Osteoblast (primary cell): ENCODE results near the gene TBCD. TPM values are rescaled to one million over a fixed set of nuclear protein-coding genes. Genes with fewer than 3 reads are reported as not detected.
A peak's percentile ranks its signal among the peaks of the same experiment; 100 is the strongest.

Source experiments
- DNase-seq: peaks from one replicate; pipeline ENCODE4 v3.0.0; 2011; ENCODE audit warnings: low spot score, mixed read lengths; ENCODE audit not compliant: insufficient read length; ENCODE audit errors: missing footprints
- H2AFZ ChIP-seq: 2 replicates; pipeline ENCODE4 v1.6.0; 2011; ENCODE audit warnings: mild to moderate bottlenecking, low read length
- H3K27ac ChIP-seq: 2 replicates; pipeline ENCODE4 v1.5.1; 2011; ENCODE audit warnings: mild to moderate bottlenecking, low read depth, low read length, moderate library complexity
- H3K27me3 ChIP-seq: 2 replicates; pipeline ENCODE4 v1.6.0; 2012; ENCODE audit warnings: mild to moderate bottlenecking, control low read depth, inconsistent platforms, low read length, moderate library complexity; ENCODE audit not compliant: insufficient read depth
- H3K36me3 ChIP-seq: 2 replicates; pipeline ENCODE4 v1.5.1; 2011; ENCODE audit warnings: mild to moderate bottlenecking, low read length, control low read depth, moderate library complexity; ENCODE audit not compliant: insufficient read depth
- H3K4me1 ChIP-seq: 2 replicates; pipeline ENCODE4 v1.5.1; 2011; ENCODE audit warnings: mild to moderate bottlenecking, low read length, control low read depth, moderate library complexity; ENCODE audit not compliant: insufficient read depth
- H3K4me2 ChIP-seq: 2 replicates; pipeline ENCODE4 v1.6.0; 2011; ENCODE audit warnings: mild to moderate bottlenecking, low read length; ENCODE audit not compliant: insufficient read depth
- H3K4me3 ChIP-seq: fragments of 200-600 bp; sonication (generic); 3 replicates; pipeline ENCODE4 v1.5.1; 2012; ENCODE audit warnings: mild to moderate bottlenecking, low read length, inconsistent platforms; ENCODE audit not compliant: insufficient read depth
- H3K79me2 ChIP-seq: 2 replicates; pipeline ENCODE4 v1.6.0; 2012; ENCODE audit warnings: mild to moderate bottlenecking, low read length, control low read depth, inconsistent platforms; ENCODE audit not compliant: insufficient read depth
- H3K9me3 ChIP-seq: 2 replicates; pipeline ENCODE4 v1.5.1; 2011; ENCODE audit warnings: low read depth, low read length, control low read depth
- H4K20me1 ChIP-seq: 2 replicates; pipeline ENCODE4 v1.6.0; 2012; ENCODE audit warnings: mild to moderate bottlenecking, low read length, control low read depth; ENCODE audit not compliant: insufficient read depth
- CTCF ChIP-seq: IDR thresholded peaks from 2 replicates; pipeline ENCODE4 v1.5.1; 2011; ENCODE audit warnings: mild to moderate bottlenecking, low read depth, low read length, moderate library complexity; ENCODE audit errors: extremely low read depth
- total RNA-seq: library from RNA; depleted of rRNA; stranded (reverse); fragments of >200 nt; gene quantifications from 2 replicates; pipeline ENCODE4 v1.2.3, GENCODE V29; 2012

Gene TBCD
- total RNA-seq, 1 donor, result 29.0 TPM

GRCh38 chr17:82716203-82717010, 35.5 kb upstream of the TBCD start, which contains the start of gene FN3KRP:
TSS of gene FN3KRP (plus strand) at chr17:82716706. CDS start at chr17:82716756, 50 bp downstream.
- H3K27ac ChIP-seq, result peak within 1 kb of the TSS; percentile 58

GRCh38 chr17:82718986-82719685, 32.7 kb upstream of the TBCD start:
- peak; percentile 76 for DNase-seq
- H3K4me2 ChIP-seq, result no peak overlapping the region

More at GRCh38 chr17:82716203-82717010, 35.5 kb upstream of the TBCD start, which contains the start of gene FN3KRP:
- H3K27me3 ChIP-seq, result no peaks in the 10 kb centered on the region
- peak within 1 kb of the TSS; percentile 95 for H2AFZ ChIP-seq
- TF ChIP-seq CTCF, result no peak
- peak within 1 kb of the TSS; percentile 88 for H3K4me3 ChIP-seq
- DNase-seq, result peak; percentile 100
- H3K36me3 ChIP-seq, result peaks cover 5% of the 10 kb centered on the region
- H3K4me1 ChIP-seq, result peaks cover 9% of the 10 kb centered on the region
- peaks cover 4% of the 10 kb centered on the region for H4K20me1 ChIP-seq
- peak within 1 kb of the TSS; percentile 97 for H3K4me2 ChIP-seq
- no peaks in the 10 kb centered on the region for H3K9me3 ChIP-seq
- H3K79me2 ChIP-seq, result peaks cover 16% of the 10 kb centered on the region

GRCh38 chr17:82720204-82720603, 31.7 kb upstream of the TBCD start:
- Histone ChIP-seq H3K36me3 (peaks cover 17% of the 10 kb centered on the region), H3K4me2 (no peak overlapping the region), H3K27ac (no peak overlapping the region), H3K4me1 (peaks cover 9% of the 10 kb centered on the region), H4K20me1 (peaks cover 4% of the 10 kb centered on the region), H3K79me2 (peaks cover 16% of the 10 kb centered on the region), H3K9me3 (no peaks in the 10 kb centered on the region), H3K27me3 (no peaks in the 10 kb centered on the region), H3K4me3 (no peak overlapping the region), H2AFZ (no peak overlapping the region)
- no peak for TF ChIP-seq CTCF
- peak; percentile 43 for DNase-seq

More at GRCh38 chr17:82718986-82719685, 32.7 kb upstream of the TBCD start:
- Histone ChIP-seq H3K27me3 (no peaks in the 10 kb centered on the region), H3K79me2 (peaks cover 16% of the 10 kb centered on the region), H3K36me3 (peaks cover 17% of the 10 kb centered on the region), H3K4me3 (no peak overlapping the region), H4K20me1 (peaks cover 4% of the 10 kb centered on the region), H3K4me1 (peaks cover 9% of the 10 kb centered on the region), H3K27ac (no peak overlapping the region), H2AFZ (no peak overlapping the region), H3K9me3 (no peaks in the 10 kb centered on the region)
- no peak for TF ChIP-seq CTCF
